Osteoblast (primary cell): ENCODE data around the gene NNMT. TPM values are rescaled to one million over a fixed set of nuclear protein-coding genes. Genes with fewer than 3 reads are reported as not detected.

Experiments
- DNase-seq: peaks from one replicate; pipeline ENCODE4 v3.0.0; 2011; ENCODE audit warnings: low spot score, mixed read lengths; ENCODE audit not compliant: insufficient read length; ENCODE audit errors: missing footprints
- H2AFZ ChIP-seq: 2 replicates; pipeline ENCODE4 v1.6.0; 2011; ENCODE audit warnings: mild to moderate bottlenecking, low read length
- H3K27ac ChIP-seq: 2 replicates; pipeline ENCODE4 v1.5.1; 2011; ENCODE audit warnings: mild to moderate bottlenecking, low read depth, low read length, moderate library complexity
- H3K27me3 ChIP-seq: 2 replicates; pipeline ENCODE4 v1.6.0; 2012; ENCODE audit warnings: mild to moderate bottlenecking, control low read depth, inconsistent platforms, low read length, moderate library complexity; ENCODE audit not compliant: insufficient read depth
- H3K36me3 ChIP-seq: 2 replicates; pipeline ENCODE4 v1.5.1; 2011; ENCODE audit warnings: mild to moderate bottlenecking, low read length, control low read depth, moderate library complexity; ENCODE audit not compliant: insufficient read depth
- H3K4me1 ChIP-seq: 2 replicates; pipeline ENCODE4 v1.5.1; 2011; ENCODE audit warnings: mild to moderate bottlenecking, low read length, control low read depth, moderate library complexity; ENCODE audit not compliant: insufficient read depth
- H3K4me2 ChIP-seq: 2 replicates; pipeline ENCODE4 v1.6.0; 2011; ENCODE audit warnings: mild to moderate bottlenecking, low read length; ENCODE audit not compliant: insufficient read depth
- H3K4me3 ChIP-seq: fragments of 200-600 bp; sonication (generic); 3 replicates; pipeline ENCODE4 v1.5.1; 2012; ENCODE audit warnings: mild to moderate bottlenecking, low read length, inconsistent platforms; ENCODE audit not compliant: insufficient read depth
- H3K79me2 ChIP-seq: 2 replicates; pipeline ENCODE4 v1.6.0; 2012; ENCODE audit warnings: mild to moderate bottlenecking, low read length, control low read depth, inconsistent platforms; ENCODE audit not compliant: insufficient read depth
- H3K9me3 ChIP-seq: 2 replicates; pipeline ENCODE4 v1.5.1; 2011; ENCODE audit warnings: low read depth, low read length, control low read depth
- H4K20me1 ChIP-seq: 2 replicates; pipeline ENCODE4 v1.6.0; 2012; ENCODE audit warnings: mild to moderate bottlenecking, low read length, control low read depth; ENCODE audit not compliant: insufficient read depth
- CTCF ChIP-seq: IDR thresholded peaks from 2 replicates; pipeline ENCODE4 v1.5.1; 2011; ENCODE audit warnings: mild to moderate bottlenecking, low read depth, low read length, moderate library complexity; ENCODE audit errors: extremely low read depth
- total RNA-seq: library from RNA; depleted of rRNA; stranded (reverse); fragments of >200 nt; gene quantifications from 2 replicates; pipeline ENCODE4 v1.2.3, GENCODE V29; 2012

The NNMT gene
- total RNA-seq, 1 donor: 1,196 TPM

GRCh38 chr11:114250993-114251814, 45.0 kb upstream of the NNMT start:
- H3K4me1 ChIP-seq: no peaks in the 10 kb centered on the region
- no peak for TF ChIP-seq CTCF

GRCh38 chr11:114251815-114252337, 44.3 kb upstream of the NNMT start:
- no peak for TF ChIP-seq CTCF
- Histone ChIP-seq H3K4me3 (no peak overlapping the region), H3K27ac (no peak overlapping the region)

More at GRCh38 chr11:114250993-114251814, 45.0 kb upstream of the NNMT start:
- H3K9me3 ChIP-seq: no peaks in the 10 kb centered on the region
- no peak overlapping the region for H2AFZ ChIP-seq
- no peaks in the 10 kb centered on the region for H3K36me3 ChIP-seq
- H3K79me2 ChIP-seq: no peaks in the 10 kb centered on the region
- no peak for DNase-seq
- H3K4me3 ChIP-seq: no peak overlapping the region
- H3K27me3 ChIP-seq: peaks cover 2% of the 10 kb centered on the region
- no peak overlapping the region for H3K4me2 ChIP-seq
- H3K27ac ChIP-seq: no peak overlapping the region
- no peaks in the 10 kb centered on the region for H4K20me1 ChIP-seq

GRCh38 chr11:114252767-114253166, 43.4 kb upstream of the NNMT start:
- TF ChIP-seq CTCF: no peak
- peaks cover 3% of the 10 kb centered on the region for H3K4me1 ChIP-seq

More at GRCh38 chr11:114251815-114252337, 44.3 kb upstream of the NNMT start:
- H3K79me2 ChIP-seq: no peaks in the 10 kb centered on the region
- no peaks in the 10 kb centered on the region for H4K20me1 ChIP-seq
- H3K4me2 ChIP-seq: no peak overlapping the region
- H3K36me3 ChIP-seq: no peaks in the 10 kb centered on the region
- peaks cover 2% of the 10 kb centered on the region for H3K27me3 ChIP-seq
- no peak for DNase-seq
- H3K4me1 ChIP-seq: no peaks in the 10 kb centered on the region
- no peaks in the 10 kb centered on the region for H3K9me3 ChIP-seq
- H2AFZ ChIP-seq: no peak overlapping the region

GRCh38 chr11:114253771-114254170, 42.4 kb upstream of the NNMT start:
- H3K4me1 ChIP-seq: peaks cover 4% of the 10 kb centered on the region
- H3K27ac ChIP-seq: no peak overlapping the region
- no peak for TF ChIP-seq CTCF
- H4K20me1 ChIP-seq: no peaks in the 10 kb centered on the region
- no peaks in the 10 kb centered on the region for H3K9me3 ChIP-seq
- no peaks in the 10 kb centered on the region for H3K36me3 ChIP-seq
- H3K4me2 ChIP-seq: no peak overlapping the region
- H2AFZ ChIP-seq: no peak overlapping the region
- no peak for DNase-seq
- H3K27me3 ChIP-seq: peaks cover 2% of the 10 kb centered on the region
- H3K79me2 ChIP-seq: no peaks in the 10 kb centered on the region
- no peak overlapping the region for H3K4me3 ChIP-seq

More at GRCh38 chr11:114252767-114253166, 43.4 kb upstream of the NNMT start:
- Histone ChIP-seq H3K27me3 (peaks cover 2% of the 10 kb centered on the region), H3K79me2 (no peaks in the 10 kb centered on the region), H4K20me1 (no peaks in the 10 kb centered on the region), H2AFZ (no peak overlapping the region), H3K4me2 (no peak overlapping the region), H3K4me3 (no peak overlapping the region), H3K36me3 (no peaks in the 10 kb centered on the region), H3K9me3 (no peaks in the 10 kb centered on the region), H3K27ac (no peak overlapping the region)
- no peak for DNase-seq
